ENCODE measurements around the gene LY6G5C.

LY6G5C gene

GRCh38 chr6:31663961-31664789, 16.7 kb downstream of the LY6G5C start:
- Mint-ChIP-seq H3K4me3 (peak overlapping the region; percentile 89), H3K4me1 (ENCODE audit: low read depth) (peaks cover 78% of the 10 kb centered on the region), H3K9me3 (no peaks in the 10 kb centered on the region), H3K27me3 (no peaks in the 10 kb centered on the region), H3K36me3 (ENCODE audit: low read depth) (peaks cover 98% of the 10 kb centered on the region), H3K27ac (peak overlapping the region; percentile 97)
- no peak for DNase-seq

GRCh38 chr6:31663126-31663960, 17.5 kb downstream of the LY6G5C start:
- Mint-ChIP-seq H3K9me3 (no peaks in the 10 kb centered on the region), H3K36me3 (ENCODE audit: low read depth) (peaks cover 98% of the 10 kb centered on the region), H3K27me3 (no peaks in the 10 kb centered on the region), H3K4me3 (peak overlapping the region; percentile 89), H3K27ac (peak overlapping the region; percentile 97), H3K4me1 (ENCODE audit: low read depth) (peaks cover 78% of the 10 kb centered on the region)
- DNase-seq: no peak

- peaks cover 97% of the 10 kb centered on the region for H3K36me3 Mint-ChIP-seq (ENCODE audit: low read depth)
- no peak for DNase-seq
Measured at GRCh38 chr6:31662124-31662723, 18.6 kb downstream of the LY6G5C start.

GRCh38 chr6:31661262-31662123, 19.4 kb downstream of the LY6G5C start:
- H3K27ac Mint-ChIP-seq: peak overlapping the region; percentile 96
- DNase-seq: no peak
- H3K27me3 Mint-ChIP-seq: no peaks in the 10 kb centered on the region
- no peaks in the 10 kb centered on the region for H3K9me3 Mint-ChIP-seq
- peaks cover 95% of the 10 kb centered on the region for H3K36me3 Mint-ChIP-seq (ENCODE audit: low read depth)
- H3K4me1 Mint-ChIP-seq (ENCODE audit: low read depth): peaks cover 78% of the 10 kb centered on the region
- peak overlapping the region; percentile 96 for H3K4me3 Mint-ChIP-seq

More at GRCh38 chr6:31662124-31662723, 18.6 kb downstream of the LY6G5C start:
- peak overlapping the region; percentile 53 for H3K4me3 Mint-ChIP-seq
- peaks cover 78% of the 10 kb centered on the region for H3K4me1 Mint-ChIP-seq (ENCODE audit: low read depth)
- H3K9me3 Mint-ChIP-seq: no peaks in the 10 kb centered on the region
- H3K27me3 Mint-ChIP-seq: no peaks in the 10 kb centered on the region
- H3K27ac Mint-ChIP-seq: peak overlapping the region; percentile 76

GRCh38 chr6:31660381-31661261, 20.2 kb downstream of the LY6G5C start, which contains the start of gene C6orf47:
TSS of gene C6orf47 (minus strand) at chr6:31660778. CDS start at chr6:31659947, 831 bp downstream.
- H3K27ac Mint-ChIP-seq: peak within 1 kb of the TSS; percentile 96
- peak; percentile 83 for DNase-seq
- H3K4me1 Mint-ChIP-seq (ENCODE audit: low read depth): peaks cover 84% of the 10 kb centered on the region
- no peaks in the 10 kb centered on the region for H3K9me3 Mint-ChIP-seq
- peak within 1 kb of the TSS; percentile 96 for H3K4me3 Mint-ChIP-seq
- H3K36me3 Mint-ChIP-seq (ENCODE audit: low read depth): peaks cover 95% of the 10 kb centered on the region
- H3K27me3 Mint-ChIP-seq: no peaks in the 10 kb centered on the region

GRCh38 chr6:31659649-31660380, 21.1 kb downstream of the LY6G5C start:
- H3K4me3 Mint-ChIP-seq: peak overlapping the region; percentile 96
- no peaks in the 10 kb centered on the region for H3K9me3 Mint-ChIP-seq
- DNase-seq: no peak
- peaks cover 95% of the 10 kb centered on the region for H3K36me3 Mint-ChIP-seq (ENCODE audit: low read depth)
- peak overlapping the region; percentile 96 for H3K27ac Mint-ChIP-seq
- H3K27me3 Mint-ChIP-seq: no peaks in the 10 kb centered on the region
- peaks cover 90% of the 10 kb centered on the region for H3K4me1 Mint-ChIP-seq (ENCODE audit: low read depth)

GRCh38 chr6:31658983-31659648, 21.8 kb downstream of the LY6G5C start:
- H3K36me3 Mint-ChIP-seq (ENCODE audit: low read depth): peaks cover 94% of the 10 kb centered on the region
- no peaks in the 10 kb centered on the region for H3K27me3 Mint-ChIP-seq
- H3K27ac Mint-ChIP-seq: peak overlapping the region; percentile 96
- H3K4me3 Mint-ChIP-seq: peak overlapping the region; percentile 96
- DNase-seq: no peak
- peaks cover 89% of the 10 kb centered on the region for H3K4me1 Mint-ChIP-seq (ENCODE audit: low read depth)
- H3K9me3 Mint-ChIP-seq: no peaks in the 10 kb centered on the region

- Mint-ChIP-seq H3K36me3 (ENCODE audit: low read depth) (peaks cover 87% of the 10 kb centered on the region), H3K27me3 (no peaks in the 10 kb centered on the region), H3K27ac (peak overlapping the region; percentile 96), H3K4me1 (ENCODE audit: low read depth) (peaks cover 86% of the 10 kb centered on the region), H3K4me3 (peak overlapping the region; percentile 96), H3K9me3 (no peaks in the 10 kb centered on the region)
- no peak for DNase-seq
Measured at GRCh38 chr6:31658158-31658688, 22.6 kb downstream of the LY6G5C start.

- no peaks in the 10 kb centered on the region for H3K27me3 Mint-ChIP-seq
- peaks cover 88% of the 10 kb centered on the region for H3K4me1 Mint-ChIP-seq (ENCODE audit: low read depth)
- peak overlapping the region; percentile 96 for H3K4me3 Mint-ChIP-seq
- H3K27ac Mint-ChIP-seq: peak overlapping the region; percentile 96
- H3K9me3 Mint-ChIP-seq: no peaks in the 10 kb centered on the region
- peaks cover 87% of the 10 kb centered on the region for H3K36me3 Mint-ChIP-seq (ENCODE audit: low read depth)
- DNase-seq: no peak
Measured at GRCh38 chr6:31657406-31658157, 23.3 kb downstream of the LY6G5C start.

- peak within 1 kb of the TSS; percentile 54 for H3K27ac Mint-ChIP-seq
- DNase-seq: no peak
- no peak within 1 kb of the TSS for H3K4me3 Mint-ChIP-seq
- H3K27me3 Mint-ChIP-seq: no peaks in the 10 kb centered on the region
- H3K9me3 Mint-ChIP-seq: no peaks in the 10 kb centered on the region
- H3K36me3 Mint-ChIP-seq (ENCODE audit: low read depth): peaks cover 84% of the 10 kb centered on the region
- peaks cover 80% of the 10 kb centered on the region for H3K4me1 Mint-ChIP-seq (ENCODE audit: low read depth)
Measured at GRCh38 chr6:31655349-31656237, 25.3 kb downstream of the LY6G5C start, which contains the start of gene APOM. TSS of gene APOM (plus strand) at chr6:31655894. CDS start at chr6:31655967, 73 bp downstream.

Measured in activated T-cell treated with anti-CD3 and anti-CD28 coated beads, Interleukin-2, amount 50 U/mL, for 24 hours (primary cell).